ENCODE data around the gene LRRC15. TPM values are rescaled to one million over a fixed set of nuclear protein-coding genes. Genes with fewer than 3 reads are reported as not detected.

The LRRC15 gene
- total RNA-seq, 1 donor from 2014 or later: 5.1 TPM

GRCh38 chr3:194386066-194386465 is 16.5 kb upstream of the LRRC15 start:
- no peak for DNase-seq (ENCODE audit: low spot score)

GRCh38 chr3:194384569-194385001 is 15.0 kb upstream of the LRRC15 start:
- no peak for DNase-seq (ENCODE audit: low spot score)

DNA sequence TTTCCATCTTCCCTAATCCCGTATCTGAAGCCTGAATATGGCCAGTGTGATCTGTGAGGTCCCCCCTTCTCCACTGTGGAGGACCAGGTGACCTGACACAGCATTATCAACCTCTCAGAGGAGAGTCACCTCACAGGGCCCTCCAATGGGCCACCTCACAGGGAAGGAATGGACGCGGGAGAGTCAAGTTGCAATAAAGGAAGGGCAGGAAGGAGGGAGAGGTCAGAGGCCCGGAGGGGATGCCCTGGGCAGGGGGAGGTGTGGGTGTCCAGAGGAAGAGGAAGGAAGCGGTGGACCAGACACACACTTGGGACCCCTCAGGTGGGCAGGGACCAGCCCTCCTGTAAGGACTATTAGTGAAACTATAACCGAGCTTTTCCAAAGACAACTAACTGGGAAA is 14.6 kb upstream of the LRRC15 start:
- DNase-seq (ENCODE audit: low spot score): no peak

DNA sequence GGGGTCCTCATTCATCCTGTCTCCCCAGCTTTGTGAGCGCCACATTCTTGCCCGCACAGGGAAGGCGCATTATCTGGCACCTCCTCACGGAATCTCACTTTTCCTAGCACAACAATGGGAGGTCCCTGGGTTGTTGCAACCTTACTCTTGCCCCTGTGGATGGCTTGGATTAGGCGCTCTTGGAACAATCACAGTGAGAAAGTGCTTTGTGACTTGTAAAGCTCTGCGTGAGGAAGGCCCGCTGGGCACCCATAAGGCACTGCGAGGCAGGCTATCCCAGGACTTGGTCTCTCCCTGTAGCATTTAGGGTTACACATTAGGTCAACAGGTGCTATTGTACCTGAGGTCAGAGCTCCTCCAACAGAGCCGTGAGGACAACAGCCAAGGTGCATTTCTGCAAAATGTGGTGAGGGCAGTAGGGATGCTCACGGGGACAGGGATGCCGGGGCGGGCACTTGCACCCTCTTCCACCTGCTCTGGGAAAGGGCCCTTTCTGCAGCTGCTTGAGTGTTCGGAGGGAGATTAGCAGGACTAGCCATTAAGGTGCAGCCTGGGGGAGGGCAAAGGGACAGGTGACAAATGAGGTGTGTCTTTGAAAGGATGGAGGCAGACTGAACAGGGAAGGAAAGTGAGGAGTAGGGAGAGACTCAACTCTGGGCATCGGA is 13.9 kb upstream of the LRRC15 start:
- DNase-seq (ENCODE audit: low spot score): no peak

DNA sequence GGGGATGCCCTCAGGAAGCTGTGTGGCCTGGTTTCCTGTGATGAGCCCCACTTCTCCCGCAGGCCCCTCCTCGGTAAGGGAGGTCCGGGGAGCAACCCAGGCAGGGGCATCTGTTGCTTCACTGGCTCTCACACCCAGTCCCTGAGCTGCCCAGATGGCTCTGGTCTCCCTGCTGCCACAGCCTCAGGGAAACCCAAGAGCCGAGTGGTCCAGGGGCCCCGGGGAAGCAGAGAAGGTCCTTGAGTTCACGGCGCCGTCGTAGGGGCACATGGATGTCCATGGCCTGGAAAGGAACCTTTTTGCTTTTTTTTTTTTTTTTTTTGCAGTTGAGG is 13.3 kb upstream of the LRRC15 start:
- DNase-seq (ENCODE audit: low spot score): no peak

DNA sequence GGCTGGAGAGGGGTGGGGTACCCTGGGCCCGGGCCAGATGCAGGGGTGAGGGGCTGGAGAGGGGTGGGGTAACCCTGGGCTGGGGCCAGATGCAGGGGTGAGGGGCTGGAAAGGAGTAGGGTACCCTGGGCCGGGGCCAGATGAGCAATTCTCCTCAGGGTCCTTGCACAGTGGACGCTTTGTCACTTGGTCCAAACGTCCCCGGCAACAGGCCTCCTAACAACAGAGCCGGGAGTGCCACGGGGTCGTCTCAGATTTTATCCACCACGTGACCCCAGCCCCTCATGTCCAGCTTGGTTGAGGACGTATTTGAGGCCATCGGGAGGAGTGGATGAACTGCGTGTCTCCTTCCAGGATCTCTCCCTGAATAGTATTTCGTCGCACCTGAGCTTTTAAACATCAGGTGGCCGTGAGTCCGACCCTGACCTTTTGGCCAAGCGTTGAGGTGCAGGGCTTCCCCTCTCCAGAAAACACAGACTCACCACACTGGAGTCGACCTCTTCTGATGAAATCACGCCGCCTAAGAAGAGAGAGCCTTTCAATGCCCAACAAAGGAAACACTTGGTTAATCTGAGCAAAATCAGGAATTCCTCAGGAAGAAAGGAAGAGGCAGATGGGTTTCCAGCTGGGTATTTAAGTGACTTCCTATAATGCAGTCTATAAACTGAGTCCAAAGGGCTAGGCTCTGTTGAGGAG is 12.8 kb upstream of the LRRC15 start:
- DNase-seq (ENCODE audit: low spot score): no peak

DNA sequence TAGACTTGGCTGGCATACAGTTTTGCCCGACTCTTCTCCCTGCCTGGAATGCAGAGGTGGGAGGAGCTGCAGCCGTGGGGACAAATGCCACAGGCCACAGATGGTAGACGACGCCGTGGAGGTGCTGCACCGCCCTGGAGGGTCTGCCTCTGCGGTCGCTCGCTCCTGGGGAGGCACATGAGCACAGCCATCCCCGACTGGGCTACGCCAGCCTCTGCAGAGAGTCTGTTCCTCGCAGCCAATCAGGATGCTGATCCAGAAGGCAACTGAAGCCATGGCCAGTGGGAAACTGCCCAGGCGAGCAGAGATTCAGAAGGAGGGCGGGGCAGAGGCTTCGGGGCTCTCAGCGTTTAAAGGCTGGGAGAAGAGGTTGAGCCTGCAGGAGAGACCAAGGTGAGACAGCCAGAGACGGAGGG is 11.9 kb upstream of the LRRC15 start:
- no peak for DNase-seq (ENCODE audit: low spot score)

DNA sequence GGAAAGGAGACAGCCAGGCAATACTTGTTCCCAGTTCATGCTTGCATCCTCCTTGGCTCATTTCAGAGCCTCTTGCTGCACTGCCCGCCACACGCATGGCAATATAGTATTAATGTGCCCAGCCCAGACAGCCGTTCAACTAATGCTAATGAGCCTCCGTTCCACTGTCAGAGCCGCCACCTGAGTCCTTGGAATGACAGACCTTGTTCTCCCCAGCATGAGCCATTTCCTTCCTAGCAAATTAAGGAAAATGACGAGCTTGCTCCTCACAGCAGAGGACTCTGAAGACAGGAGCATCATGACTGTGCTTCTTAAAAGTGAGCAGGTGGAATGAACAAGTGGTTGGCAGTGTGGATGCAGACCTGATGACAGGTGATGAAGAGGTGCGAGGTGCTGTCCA is 10.8 kb upstream of the LRRC15 start:
- DNase-seq (ENCODE audit: low spot score): no peak

- no peak for DNase-seq (ENCODE audit: low spot score)
These were observed 10.1 kb upstream of the LRRC15 start for GRCh38 chr3:194379651-194380050.

DNA sequence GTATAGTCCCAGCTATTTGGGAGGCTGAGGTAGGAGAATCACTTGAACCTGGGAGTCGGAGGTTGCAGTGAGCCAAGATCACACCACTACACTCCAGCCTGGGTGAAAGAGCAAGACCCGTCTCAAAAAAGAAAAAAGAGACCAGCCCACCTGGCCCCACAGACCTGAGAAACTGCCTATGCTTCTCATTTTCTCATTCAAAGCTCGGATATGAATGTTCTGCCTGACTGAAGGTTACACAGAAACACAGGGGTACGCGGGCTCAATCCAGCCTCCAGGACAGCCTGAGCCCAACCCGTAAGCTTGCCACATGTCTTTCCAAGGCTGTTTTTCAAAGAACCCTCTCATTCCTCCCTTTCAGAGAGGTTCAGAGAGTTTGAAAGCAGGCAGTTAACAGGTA is 9.7 kb upstream of the LRRC15 start:
- no peak for DNase-seq (ENCODE audit: low spot score)

- DNase-seq (ENCODE audit: low spot score): no peak
These were observed 8.2 kb upstream of the LRRC15 start for GRCh38 chr3:194377708-194378107.

GRCh38 chr3:194376241-194376560 is 6.7 kb upstream of the LRRC15 start:
- no peak for DNase-seq (ENCODE audit: low spot score)

DNA sequence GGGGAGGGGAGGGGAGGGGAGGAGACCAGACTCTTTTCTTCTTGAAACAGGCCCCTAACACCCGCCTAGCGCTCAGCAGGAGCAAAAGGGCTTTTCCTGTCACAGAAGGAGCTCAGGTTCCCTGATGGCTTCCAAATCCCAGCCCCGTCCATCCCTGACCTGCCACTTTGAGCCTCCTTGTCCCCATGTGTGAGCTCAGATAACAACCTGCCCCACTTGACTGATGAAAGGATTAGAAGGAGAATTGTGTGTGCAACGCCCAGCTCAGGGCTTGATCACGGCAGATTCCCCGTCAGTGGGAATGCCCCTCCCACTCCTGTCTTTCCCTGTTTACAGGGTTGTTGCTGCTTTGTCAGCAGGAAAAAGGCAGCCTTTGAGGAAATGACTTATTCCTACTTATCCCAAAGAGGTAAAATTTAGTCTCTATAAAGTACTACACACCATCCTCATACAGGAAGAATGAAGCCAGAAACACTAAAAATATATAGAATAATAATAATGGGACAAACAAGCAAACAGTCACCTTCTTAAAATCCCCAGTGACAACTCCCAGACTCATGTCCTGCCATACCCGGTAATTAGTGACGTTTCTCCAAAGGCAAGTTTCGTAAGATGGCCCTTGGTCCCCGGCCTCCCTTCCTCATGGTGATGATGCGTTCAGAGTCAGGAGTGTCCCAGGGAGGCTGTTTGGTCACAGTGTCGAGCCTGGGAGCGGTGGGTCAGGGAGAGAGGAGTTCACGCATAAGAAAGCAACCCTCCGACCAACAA is 6.1 kb upstream of the LRRC15 start:
- no peak for DNase-seq (ENCODE audit: low spot score)

DNA sequence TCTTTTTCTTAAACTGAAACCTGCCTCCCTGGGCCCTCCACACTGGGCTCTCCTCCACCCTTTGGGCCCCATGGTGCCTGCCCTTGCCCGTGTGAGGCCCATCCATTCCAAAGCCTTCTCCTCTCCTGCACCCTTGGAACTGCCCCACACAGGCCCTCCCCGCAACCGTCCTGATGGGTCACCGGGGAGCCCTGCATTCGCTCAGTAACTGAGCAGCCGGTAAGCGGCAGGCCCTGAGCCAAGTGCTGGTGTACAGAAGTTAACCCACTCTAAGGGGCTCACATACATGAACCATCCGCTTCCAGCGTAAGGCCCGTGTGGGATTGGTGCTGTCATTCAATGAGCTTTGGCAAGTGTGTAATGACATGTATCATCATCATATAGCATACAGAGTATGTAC is 5.4 kb upstream of the LRRC15 start:
- DNase-seq (ENCODE audit: low spot score): no peak

GRCh38 chr3:194373899-194374298 is 4.4 kb upstream of the LRRC15 start:
- no peak for DNase-seq (ENCODE audit: low spot score)

GRCh38 chr3:194373028-194373427 is 3.5 kb upstream of the LRRC15 start:
- DNase-seq (ENCODE audit: low spot score): no peak

DNA sequence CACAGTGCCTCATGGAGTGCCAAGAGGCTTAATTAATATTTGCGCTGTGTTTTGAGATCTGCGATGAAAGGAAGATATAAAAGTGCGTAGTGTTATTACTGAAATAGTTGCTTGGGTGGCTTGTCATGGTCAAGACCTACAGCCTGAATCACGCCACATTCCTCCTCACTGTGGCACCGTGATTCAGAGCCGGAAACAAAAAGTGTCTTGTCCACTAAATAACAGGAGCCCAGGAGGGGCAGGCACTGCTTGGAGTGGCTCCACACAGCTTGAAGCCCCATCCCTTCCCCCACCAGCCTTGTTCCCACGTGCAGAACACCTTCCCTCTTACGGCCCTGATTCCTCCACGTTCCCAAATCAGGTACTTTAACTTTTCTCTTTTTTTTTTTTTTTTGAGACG is 1.2 kb upstream of the LRRC15 start:
- no peak for DNase-seq (ENCODE audit: low spot score)

DNA sequence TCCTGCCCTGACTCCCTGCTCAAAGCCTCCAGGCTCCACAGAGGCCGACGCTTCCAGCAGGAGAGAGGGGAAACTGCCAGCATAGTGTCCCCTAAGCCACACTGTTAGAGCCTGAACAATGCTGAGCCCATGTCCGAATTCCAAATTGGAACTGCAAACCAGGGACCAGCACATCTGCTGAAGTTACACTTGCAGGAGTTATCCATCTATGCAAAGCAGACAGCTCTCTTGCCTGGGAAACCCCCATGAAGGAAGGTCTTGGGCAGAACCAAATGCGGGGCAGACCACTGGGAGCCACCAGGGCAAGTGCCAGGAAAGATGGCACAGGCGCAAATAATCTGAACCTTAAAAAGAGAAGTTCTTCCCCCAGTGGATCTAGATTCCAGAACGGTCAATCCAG is 625 bp downstream of the LRRC15 start:
- DNase-seq (ENCODE audit: low spot score): no peak

DNA sequence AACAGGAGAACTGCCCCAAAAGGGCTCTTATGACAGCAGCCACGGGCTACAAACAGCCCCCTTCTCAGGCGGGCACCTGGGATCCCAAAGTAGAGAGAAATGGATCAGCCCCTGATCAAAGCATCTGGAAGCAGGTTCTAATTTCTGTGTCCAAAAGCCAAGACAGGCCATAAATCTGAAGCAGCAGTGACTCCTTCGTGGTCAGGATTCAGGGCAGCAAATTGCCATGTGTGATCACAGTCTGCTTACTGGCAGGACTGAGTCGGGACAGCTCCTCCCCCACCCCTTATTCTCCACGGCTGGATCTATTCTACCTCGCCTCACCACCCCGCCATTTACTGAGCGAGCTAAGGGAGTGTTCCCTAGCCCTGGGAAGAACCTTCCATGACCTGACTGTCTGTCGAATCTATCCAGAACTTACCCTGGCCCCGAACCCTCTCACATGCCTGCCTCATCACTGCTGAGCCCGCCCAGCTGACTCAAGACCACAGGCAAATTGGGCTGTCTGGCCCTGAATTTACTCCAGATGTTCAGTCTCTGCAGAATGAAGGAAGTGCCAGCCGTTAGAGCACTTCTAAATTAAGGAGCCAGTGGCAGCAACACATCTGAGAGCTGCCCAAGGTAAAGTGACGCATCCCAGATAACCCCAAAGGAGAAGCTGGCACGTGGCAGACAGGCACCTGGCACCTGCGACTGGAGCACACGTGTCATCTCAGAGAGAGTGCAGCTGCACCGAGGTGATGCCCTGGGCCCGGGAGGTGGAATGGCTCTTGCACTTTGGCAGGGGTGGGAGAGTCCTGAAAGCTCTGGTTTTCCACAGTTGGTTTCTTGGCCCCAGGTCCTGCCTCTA is 1.3 kb downstream of the LRRC15 start:
- DNase-seq (ENCODE audit: low spot score): peak; percentile 61

GRCh38 chr3:194365978-194366490 is 3.5 kb downstream of the LRRC15 start:
- DNase-seq (ENCODE audit: low spot score): no peak

- no peak for DNase-seq (ENCODE audit: low spot score)
These were observed 4.0 kb downstream of the LRRC15 start for GRCh38 chr3:194365526-194365925.

Data from umbilical cord (tissue), 2 donors.